Activated CD4-positive, alpha-beta memory T cell treated with anti-CD3 and anti-CD28 coated beads, Interleukin-2, amount 10 ng/mL, durations not matched to agents 7 days and 5 days (primary cell): ENCODE results near the gene PBXIP1. TPM values are rescaled to one million over a fixed set of nuclear protein-coding genes. Genes with fewer than 3 reads are reported as not detected.

Experiments
- CTCF ChIA-PET: fragments of 350-600 bp; sonication (Branson Sonifier 250); formaldehyde crosslinking; loops from one replicate; lab custom pipeline; 2021; ENCODE audit warnings: antibody characterized with exemption, inconsistent platforms; lab: Charles Lee
- POLR2A ChIA-PET: fragments of 350-600 bp; sonication (Branson Sonifier 250); formaldehyde crosslinking; loops from one replicate; lab custom pipeline; 2021; ENCODE audit warnings: antibody characterized with exemption; lab: Charles Lee
- DNase-seq: peaks from one replicate; pipeline ENCODE4 v3.0.0-alpha.2; 2020
- H3K27ac Mint-ChIP-seq: one replicate; pipeline ENCODE4 v1.8.0; 2021; ENCODE audit warnings: mild to moderate bottlenecking, mixed read lengths
- H3K27me3 Mint-ChIP-seq: one replicate; pipeline ENCODE4 v1.8.0; 2021; ENCODE audit warnings: mixed read lengths
- H3K36me3 Mint-ChIP-seq: one replicate; pipeline ENCODE4 v1.8.0; 2021; ENCODE audit warnings: low read depth, mixed read lengths
- H3K4me1 Mint-ChIP-seq: one replicate; pipeline ENCODE4 v1.8.0; 2021; ENCODE audit warnings: mixed read lengths
- H3K4me3 Mint-ChIP-seq: one replicate; pipeline ENCODE4 v1.8.0; 2021; ENCODE audit warnings: mild to moderate bottlenecking, mixed read lengths
- H3K9me3 Mint-ChIP-seq: one replicate; pipeline ENCODE4 v1.8.0; 2021; ENCODE audit warnings: mixed read lengths
- total RNA-seq, 2 experiments: library from RNA; stranded (reverse); gene quantifications; one replicate each; pipeline ENCODE4 v1.2.3, GENCODE V29; 2021

Gene PBXIP1
- total RNA-seq, result 100 to 1,000 TPM; 169 TPM

GRCh38 chr1:154955718-154956543 lies at the start of gene PBXIP1:
Gene PBXIP1, minus strand, starts transcription at chr1:154956099. Its CDS starts 2,378 bp downstream, at chr1:154953721.
- Mint-ChIP-seq H3K36me3 (peaks cover 57% of the 10 kb centered on the region), H3K9me3 (no peaks in the 10 kb centered on the region), H3K4me3 (peak within 1 kb of the TSS; percentile 96), H3K4me1 (peaks cover 85% of the 10 kb centered on the region), H3K27me3 (no peaks in the 10 kb centered on the region), H3K27ac (peak within 1 kb of the TSS; percentile 97)
- ChIA-PET POLR2A (interaction anchor here (0.9 to 3.2 kb wide), 12 partner anchors 8 to 125 kb away, joined by 3 to 46 read pairs (median 7); partner anchors contain the start of genes CKS1B, FLAD1 and SHC1), CTCF (interaction anchor here (0.7 to 2.9 kb wide), 13 partner anchors 10 to 396 kb away, joined by 3 to 27 read pairs (median 4); partner anchors contain the start of genes ADAM15, KRTCAP2, PMVK and SHC1)
- peak; percentile 88 for DNase-seq

- POLR2A ChIA-PET, result interaction anchor here (0.6 to 13.2 kb wide), 10 partner anchors 8 to 69 kb away, joined by 3 to 203 read pairs (median 6); partner anchors contain the start of genes FLAD1, PMVK and PYGO2
- Mint-ChIP-seq H3K4me1 (peaks cover 51% of the 10 kb centered on the region), H3K4me3 (peak overlapping the region; percentile 50), H3K27me3 (no peaks in the 10 kb centered on the region), H3K36me3 (peaks cover 38% of the 10 kb centered on the region), H3K27ac (peak overlapping the region; percentile 90), H3K9me3 (no peaks in the 10 kb centered on the region)
- DNase-seq, result peak; percentile 39
- CTCF ChIA-PET, result interaction anchor here (6.2 kb wide), 1 partner anchor 12 kb away, joined by 39 read pairs; no protein-coding TSS in a partner anchor
Observed at GRCh38 chr1:155005076-155006011, 49.4 kb upstream of the PBXIP1 start.

GRCh38 chr1:155004352-155005075 lies 48.6 kb upstream of the PBXIP1 start:
- DNase-seq, result no peak
- H3K4me1 Mint-ChIP-seq, result peaks cover 52% of the 10 kb centered on the region
- no peaks in the 10 kb centered on the region for H3K9me3 Mint-ChIP-seq
- H3K27me3 Mint-ChIP-seq, result no peaks in the 10 kb centered on the region
- POLR2A ChIA-PET, result interaction anchor here (0.6 to 13.2 kb wide), 5 partner anchors 9 to 44 kb away, joined by 3 to 203 read pairs (median 3); partner anchors contain the start of gene CKS1B
- H3K36me3 Mint-ChIP-seq, result peaks cover 30% of the 10 kb centered on the region
- H3K4me3 Mint-ChIP-seq, result peak overlapping the region; percentile 90
- CTCF ChIA-PET, result interaction anchor here (6.2 kb wide), 1 partner anchor 13 kb away, joined by 39 read pairs; no protein-coding TSS in a partner anchor
- H3K27ac Mint-ChIP-seq, result peak overlapping the region; percentile 90

GRCh38 chr1:155003766-155004351 lies 48.0 kb upstream of the PBXIP1 start:
- H3K27me3 Mint-ChIP-seq, result no peaks in the 10 kb centered on the region
- peaks cover 56% of the 10 kb centered on the region for H3K4me1 Mint-ChIP-seq
- no peaks in the 10 kb centered on the region for H3K9me3 Mint-ChIP-seq
- peak overlapping the region; percentile 90 for H3K4me3 Mint-ChIP-seq
- ChIA-PET POLR2A (interaction anchor here (0.9 to 13.2 kb wide), 4 partner anchors 10 to 30 kb away, joined by 3 to 203 read pairs (median 8); partner anchors contain the start of gene CKS1B), CTCF (interaction anchor here (6.2 kb wide), 1 partner anchor 14 kb away, joined by 39 read pairs; no protein-coding TSS in a partner anchor)
- peak overlapping the region; percentile 90 for H3K27ac Mint-ChIP-seq
- peak; percentile 50 for DNase-seq
- H3K36me3 Mint-ChIP-seq, result peaks cover 23% of the 10 kb centered on the region

- no peaks in the 10 kb centered on the region for H3K9me3 Mint-ChIP-seq
- no peaks in the 10 kb centered on the region for H3K27me3 Mint-ChIP-seq
- POLR2A ChIA-PET, result interaction anchor here (1.7 to 13.2 kb wide), 2 partner anchors 10 to 29 kb away, joined by 12 to 203 read pairs; partner anchors contain the start of gene CKS1B
- peak overlapping the region; percentile 90 for H3K4me3 Mint-ChIP-seq
- peaks cover 22% of the 10 kb centered on the region for H3K36me3 Mint-ChIP-seq
- peaks cover 56% of the 10 kb centered on the region for H3K4me1 Mint-ChIP-seq
- CTCF ChIA-PET, result interaction anchor here (6.2 kb wide), 1 partner anchor 14 kb away, joined by 39 read pairs; no protein-coding TSS in a partner anchor
- H3K27ac Mint-ChIP-seq, result peak overlapping the region; percentile 90
- peak; percentile 26 for DNase-seq
Observed at GRCh38 chr1:155003227-155003765, 47.4 kb upstream of the PBXIP1 start.

- peak within 1 kb of the TSS; percentile 91 for H3K27ac Mint-ChIP-seq
- ChIA-PET POLR2A (interaction anchor here (0.5 to 13.2 kb wide), 5 partner anchors 11 to 395 kb away, joined by 3 to 203 read pairs (median 12); partner anchors contain the start of genes CKS1B and FLAD1), CTCF (interaction anchor here (0.7 to 11.4 kb wide), 6 partner anchors 13 to 443 kb away, joined by 3 to 139 read pairs (median 4); partner anchors contain the start of genes FLAD1 and PMVK)
- peaks cover 57% of the 10 kb centered on the region for H3K4me1 Mint-ChIP-seq
- peak; percentile 37 for DNase-seq
- H3K4me3 Mint-ChIP-seq, result peak within 1 kb of the TSS; percentile 90
- no peaks in the 10 kb centered on the region for H3K9me3 Mint-ChIP-seq
- H3K36me3 Mint-ChIP-seq, result peaks cover 22% of the 10 kb centered on the region
- H3K27me3 Mint-ChIP-seq, result no peaks in the 10 kb centered on the region
Observed at GRCh38 chr1:155002464-155003226, 46.7 kb upstream of the PBXIP1 start, which contains the start of gene ZBTB7B. Gene ZBTB7B, plus strand, starts transcription at chr1:155002802. Its CDS starts 11,859 bp downstream, at chr1:155014661.

- H3K27ac Mint-ChIP-seq, result peak overlapping the region; percentile 91
Observed at GRCh38 chr1:155001675-155002463, 46.0 kb upstream of the PBXIP1 start.

GRCh38 chr1:155001425-155001674 lies 45.5 kb upstream of the PBXIP1 start:
- no peak for DNase-seq
- Mint-ChIP-seq H3K9me3 (no peaks in the 10 kb centered on the region), H3K36me3 (peaks cover 20% of the 10 kb centered on the region), H3K4me1 (peaks cover 51% of the 10 kb centered on the region), H3K27me3 (no peaks in the 10 kb centered on the region), H3K4me3 (peak overlapping the region; percentile 90), H3K27ac (peak overlapping the region; percentile 91)
- CTCF ChIA-PET, result interaction anchor here (1.0 to 11.4 kb wide), 4 partner anchors 14 to 442 kb away, joined by 3 to 139 read pairs (median 5); partner anchors contain the start of gene FLAD1
- POLR2A ChIA-PET, result interaction anchor here (1.2 to 13.2 kb wide), 5 partner anchors 12 to 27 kb away, joined by 3 to 203 read pairs (median 12); partner anchors contain the start of genes CKS1B and FLAD1

More at GRCh38 chr1:155001675-155002463, 46.0 kb upstream of the PBXIP1 start:
- no peaks in the 10 kb centered on the region for H3K27me3 Mint-ChIP-seq
- peak overlapping the region; percentile 90 for H3K4me3 Mint-ChIP-seq
- peaks cover 22% of the 10 kb centered on the region for H3K36me3 Mint-ChIP-seq
- peaks cover 56% of the 10 kb centered on the region for H3K4me1 Mint-ChIP-seq
- ChIA-PET POLR2A (interaction anchor here (0.8 to 13.2 kb wide), 6 partner anchors 12 to 395 kb away, joined by 3 to 203 read pairs (median 8); partner anchors contain the start of genes CKS1B and FLAD1), CTCF (interaction anchor here (0.7 to 11.4 kb wide), 6 partner anchors 13 to 442 kb away, joined by 3 to 139 read pairs (median 4); partner anchors contain the start of genes FLAD1 and PMVK)
- DNase-seq, result peak; percentile 99
- H3K9me3 Mint-ChIP-seq, result no peaks in the 10 kb centered on the region

- Mint-ChIP-seq H3K9me3 (no peaks in the 10 kb centered on the region), H3K4me3 (peak overlapping the region; percentile 90), H3K27me3 (no peaks in the 10 kb centered on the region), H3K36me3 (peaks cover 19% of the 10 kb centered on the region), H3K4me1 (peaks cover 47% of the 10 kb centered on the region), H3K27ac (peak overlapping the region; percentile 91)
- ChIA-PET POLR2A (interaction anchor here (1.0 to 13.2 kb wide), 8 partner anchors 13 to 45 kb away, joined by 3 to 203 read pairs (median 12); partner anchors contain the start of genes CKS1B, FLAD1, PBXIP1 and PYGO2), CTCF (interaction anchor here (0.6 to 11.4 kb wide), 9 partner anchors 7 to 441 kb away, joined by 3 to 139 read pairs (median 6); partner anchors contain the start of genes FLAD1 and PYGO2)
- peak; percentile 86 for DNase-seq
Observed at GRCh38 chr1:155000726-155001424, 45.0 kb upstream of the PBXIP1 start.
